ENCODE results near the gene ATG14.
"Not testable (repeated sequence)": the region's sequence is repeated elsewhere in the genome, so short reads cannot be mapped to it uniquely, and the experiment has no call there.

ATG14 gene

DNA sequence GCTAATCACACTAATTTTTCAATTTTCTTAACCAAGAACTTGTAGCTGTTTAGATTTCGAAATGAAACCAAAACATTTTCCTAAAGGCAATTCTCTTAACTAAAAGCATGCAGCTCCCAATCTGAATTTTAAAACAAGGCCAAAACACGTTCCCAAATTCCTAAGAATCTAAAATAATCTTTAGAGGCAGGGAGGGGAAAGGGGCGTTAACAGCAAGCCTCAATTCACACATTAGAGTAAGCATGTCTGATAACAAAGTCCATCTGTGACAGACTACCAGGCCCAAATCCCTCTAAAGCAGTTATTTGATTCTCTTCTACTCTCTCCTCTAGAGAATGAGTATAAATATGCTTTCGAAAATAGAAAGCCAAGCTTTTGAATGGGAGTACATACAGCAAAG is 754 bp downstream of the ATG14 start:
- TF ChIP-seq TAF1 (IDR thresholded peaks at IDR 0.05; ENCODE audit: borderline replicate concordance, low read depth, low read length), result no peak
- no peak for TF ChIP-seq POLR2A (IDR thresholded peaks at IDR 0.05; ENCODE audit: low read depth, low read length)
- no peak for TF ChIP-seq POLR2AphosphoS5 (IDR thresholded peaks at IDR 0.05; ENCODE audit: low read depth, low read length)
- no peak for DNase-seq (ENCODE audit: insufficient read length)
- FAIRE-seq, result peak; percentile 56

DNA sequence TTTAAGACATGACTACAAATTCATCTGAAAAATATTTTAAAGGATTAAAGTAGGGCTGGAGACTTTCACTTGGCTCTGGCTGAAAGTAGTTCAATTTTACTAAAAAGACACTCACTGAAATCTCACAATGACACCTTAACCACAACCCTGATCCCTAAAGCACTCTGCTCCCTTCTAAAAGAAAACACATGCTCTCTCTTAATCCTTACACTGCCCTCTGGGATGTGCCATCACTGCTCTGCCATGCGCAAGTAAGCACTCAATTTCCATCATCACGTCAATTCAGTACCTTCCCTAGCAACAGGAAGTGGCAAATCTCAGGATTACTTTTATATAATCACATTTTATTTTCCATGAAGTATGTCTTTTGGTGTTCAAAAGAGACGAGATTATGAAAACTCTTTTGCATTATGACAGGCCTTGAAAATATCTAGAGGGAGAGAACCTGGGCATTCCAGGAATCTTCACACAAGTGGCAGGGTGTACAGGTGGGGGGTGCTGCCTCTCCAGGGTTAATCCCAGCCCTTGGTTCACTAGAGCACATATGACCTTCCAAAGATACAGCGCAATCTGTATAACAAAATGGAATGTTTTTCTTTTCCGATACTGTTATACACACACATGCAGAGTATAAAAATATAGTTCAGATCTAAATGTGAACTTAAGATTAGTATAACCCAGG is 7.3 kb downstream of the ATG14 start:
- TF ChIP-seq TAF1 (IDR thresholded peaks at IDR 0.05; ENCODE audit: borderline replicate concordance, low read depth, low read length) (no peak), POLR2A (IDR thresholded peaks at IDR 0.05; ENCODE audit: low read depth, low read length) (no peak), POLR2AphosphoS5 (IDR thresholded peaks at IDR 0.05; ENCODE audit: low read depth, low read length) (no peak)
- DNase-seq (ENCODE audit: insufficient read length) (no peak), FAIRE-seq (no peak)

DNA sequence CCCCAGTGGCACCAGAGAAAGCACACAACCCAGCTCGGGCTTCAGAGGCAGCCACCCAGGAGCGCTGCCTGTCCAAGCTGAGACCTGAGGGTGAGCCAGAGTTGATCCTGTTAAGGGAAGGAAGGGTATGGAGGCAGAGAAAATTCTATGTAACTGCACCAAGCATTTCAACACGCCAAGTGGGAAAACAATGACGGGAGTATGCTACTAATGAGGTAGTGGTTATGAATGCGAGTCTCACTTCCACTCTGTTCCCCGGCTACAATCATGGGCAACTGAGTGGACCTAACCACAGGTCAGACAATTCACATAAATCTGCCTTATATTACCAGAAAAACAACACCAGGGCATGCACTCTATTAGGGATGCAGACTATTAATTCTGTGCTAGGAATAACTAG is 9.9 kb downstream of the ATG14 start:
- FAIRE-seq, result no peak
- no peak for DNase-seq (ENCODE audit: insufficient read length)

DNA sequence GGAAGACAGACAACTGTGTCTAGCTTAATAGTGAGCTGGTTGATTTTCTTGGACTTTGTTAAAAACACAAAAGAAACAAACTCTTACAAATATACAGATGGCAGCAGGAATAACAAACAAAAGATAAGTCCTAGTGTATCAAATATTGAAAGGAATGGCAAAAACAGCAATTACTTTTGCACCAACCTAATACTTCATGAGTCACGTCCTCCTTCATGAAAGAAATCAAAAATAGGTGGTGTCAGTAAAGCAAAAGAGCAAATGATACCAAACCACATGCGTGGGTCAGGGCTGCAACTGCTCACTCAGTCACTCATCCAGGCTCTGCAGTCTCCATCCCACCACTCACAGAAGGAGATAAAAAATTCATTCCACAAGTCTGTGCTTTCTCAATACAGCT is 11.8 kb downstream of the ATG14 start:
- no peak for TF ChIP-seq POLR2AphosphoS5 (IDR thresholded peaks at IDR 0.05; ENCODE audit: low read depth, low read length)
- TF ChIP-seq POLR2A (IDR thresholded peaks at IDR 0.05; ENCODE audit: low read depth, low read length), result no peak
- TF ChIP-seq TAF1 (IDR thresholded peaks at IDR 0.05; ENCODE audit: borderline replicate concordance, low read depth, low read length), result no peak
- no peak for FAIRE-seq
- no peak for DNase-seq (ENCODE audit: insufficient read length)

More for the DNA sequence above, 9.9 kb downstream of the ATG14 start:
- no peak for TF ChIP-seq POLR2A (IDR thresholded peaks at IDR 0.05; ENCODE audit: low read depth, low read length)
- no peak for TF ChIP-seq POLR2AphosphoS5 (IDR thresholded peaks at IDR 0.05; ENCODE audit: low read depth, low read length)
- no peak for TF ChIP-seq TAF1 (IDR thresholded peaks at IDR 0.05; ENCODE audit: borderline replicate concordance, low read depth, low read length)

DNA sequence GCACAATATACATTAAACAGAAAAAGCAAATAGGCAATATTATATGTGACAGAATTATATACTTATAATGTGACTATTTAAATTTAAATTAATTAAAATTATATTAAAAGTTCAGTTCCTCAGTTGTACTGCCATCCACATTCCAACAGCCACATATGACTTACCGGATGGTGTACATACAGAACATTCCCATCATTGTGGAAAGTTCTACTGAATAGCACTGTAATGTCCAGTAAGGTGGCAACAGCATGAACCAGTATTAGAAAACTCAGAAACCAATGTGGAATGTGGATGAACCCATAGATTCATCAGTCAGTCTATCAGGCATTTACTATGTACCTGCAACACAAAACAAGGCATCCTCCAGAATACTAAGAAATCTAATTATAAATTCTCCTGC is 12.4 kb downstream of the ATG14 start:
- DNase-seq (ENCODE audit: insufficient read length), result no peak
- no peak for TF ChIP-seq TAF1 (IDR thresholded peaks at IDR 0.05; ENCODE audit: borderline replicate concordance, low read depth, low read length)
- TF ChIP-seq POLR2A (IDR thresholded peaks at IDR 0.05; ENCODE audit: low read depth, low read length), result no peak
- no peak for FAIRE-seq

DNA sequence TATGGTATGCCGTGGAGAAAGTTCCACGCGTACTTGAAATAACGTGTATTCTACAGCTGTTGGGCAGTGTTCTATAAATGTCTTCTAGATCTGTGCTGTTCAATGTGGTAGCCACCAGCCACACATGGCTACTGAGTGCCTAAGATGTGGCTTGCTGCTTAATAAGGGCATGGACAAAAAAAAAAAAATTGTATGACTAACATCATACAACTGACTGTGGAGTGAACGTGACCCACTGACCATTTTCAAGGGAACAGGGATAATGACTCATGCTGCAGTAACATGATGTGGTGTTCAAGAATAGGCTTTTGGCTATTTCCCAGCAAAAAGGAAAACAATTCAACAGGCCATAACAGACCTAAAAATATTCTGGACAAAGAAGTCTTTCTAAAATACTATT is 13.0 kb downstream of the ATG14 start:
- FAIRE-seq (no peak), DNase-seq (ENCODE audit: insufficient read length) (no peak)
- no peak for TF ChIP-seq POLR2A (IDR thresholded peaks at IDR 0.05; ENCODE audit: low read depth, low read length)
- TF ChIP-seq POLR2AphosphoS5 (IDR thresholded peaks at IDR 0.05; ENCODE audit: low read depth, low read length), result no peak
- TF ChIP-seq TAF1 (IDR thresholded peaks at IDR 0.05; ENCODE audit: borderline replicate concordance, low read depth, low read length), result no peak

DNA sequence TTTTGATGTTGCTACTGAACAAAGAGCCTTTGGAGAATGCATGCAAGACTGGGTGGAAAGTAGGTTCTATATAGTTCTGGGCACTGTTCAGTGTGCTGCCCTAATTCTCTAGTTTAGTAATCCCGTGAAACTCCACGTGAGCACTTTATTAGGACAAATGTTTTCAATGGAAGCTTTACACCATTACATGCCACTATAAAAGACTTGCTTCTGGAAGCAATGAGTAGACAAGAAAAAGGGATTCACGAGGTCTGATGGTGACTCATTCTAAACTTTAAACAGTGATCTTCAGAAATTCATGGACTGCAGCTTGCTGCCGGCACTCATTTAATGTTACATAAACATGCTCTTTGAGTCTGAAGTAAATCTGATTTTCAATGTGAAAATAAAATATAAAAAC is 22.3 kb downstream of the ATG14 start:
- TF ChIP-seq POLR2A (IDR thresholded peaks at IDR 0.05; ENCODE audit: low read depth, low read length) (no peak), POLR2AphosphoS5 (IDR thresholded peaks at IDR 0.05; ENCODE audit: low read depth, low read length) (no peak), TAF1 (IDR thresholded peaks at IDR 0.05; ENCODE audit: borderline replicate concordance, low read depth, low read length) (no peak)
- FAIRE-seq, result no peak

DNA sequence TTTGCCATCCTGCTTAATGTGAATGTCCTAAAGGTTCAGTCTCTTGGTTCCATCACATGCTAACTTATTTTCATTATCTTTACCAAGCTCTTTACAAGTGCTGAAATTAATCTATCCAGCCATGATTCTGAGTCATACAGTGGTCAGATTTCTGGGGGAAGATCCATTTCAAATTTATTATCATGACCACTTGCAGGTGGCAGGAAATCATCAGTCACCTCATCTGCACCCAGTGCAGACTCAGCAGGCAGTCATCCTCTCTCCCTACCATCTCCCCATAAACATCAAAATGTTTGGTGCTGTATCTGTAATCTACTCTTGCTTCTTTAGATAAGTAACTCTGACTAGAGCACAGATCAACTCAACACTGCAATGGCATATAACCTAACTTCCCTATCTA is 23.5 kb downstream of the ATG14 start:
- no peak for FAIRE-seq
- no peak for TF ChIP-seq POLR2A (IDR thresholded peaks at IDR 0.05; ENCODE audit: low read depth, low read length)
- TF ChIP-seq TAF1 (IDR thresholded peaks at IDR 0.05; ENCODE audit: borderline replicate concordance, low read depth, low read length), result no peak
- no peak for TF ChIP-seq POLR2AphosphoS5 (IDR thresholded peaks at IDR 0.05; ENCODE audit: low read depth, low read length)
- no peak for DNase-seq (ENCODE audit: insufficient read length)

More for the DNA sequence above, 22.3 kb downstream of the ATG14 start:
- no peak for DNase-seq (ENCODE audit: insufficient read length)

DNA sequence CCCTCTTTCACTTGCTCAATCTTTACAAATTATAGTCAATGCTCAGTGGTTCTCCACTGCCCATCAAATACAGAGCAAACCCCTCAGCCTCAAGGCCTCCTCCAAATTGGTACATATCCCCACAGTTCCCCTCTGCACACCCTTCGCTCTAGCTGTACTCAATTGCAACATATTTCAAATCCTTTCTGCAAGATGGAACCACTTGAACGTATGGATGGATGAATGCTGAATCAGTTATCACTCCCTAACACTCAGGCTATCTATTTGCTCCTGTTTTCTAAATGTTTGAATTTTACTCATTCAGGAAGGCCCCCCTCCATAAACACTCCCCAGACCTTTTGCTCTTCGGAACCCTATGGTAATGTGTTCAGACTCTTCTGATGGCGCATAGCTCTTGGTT is 24.5 kb downstream of the ATG14 start:
- no peak for TF ChIP-seq POLR2A (IDR thresholded peaks at IDR 0.05; ENCODE audit: low read depth, low read length)
- TF ChIP-seq TAF1 (IDR thresholded peaks at IDR 0.05; ENCODE audit: borderline replicate concordance, low read depth, low read length), result no peak
- no peak for TF ChIP-seq POLR2AphosphoS5 (IDR thresholded peaks at IDR 0.05; ENCODE audit: low read depth, low read length)
- DNase-seq (ENCODE audit: insufficient read length), result no peak
- no peak for FAIRE-seq

DNA sequence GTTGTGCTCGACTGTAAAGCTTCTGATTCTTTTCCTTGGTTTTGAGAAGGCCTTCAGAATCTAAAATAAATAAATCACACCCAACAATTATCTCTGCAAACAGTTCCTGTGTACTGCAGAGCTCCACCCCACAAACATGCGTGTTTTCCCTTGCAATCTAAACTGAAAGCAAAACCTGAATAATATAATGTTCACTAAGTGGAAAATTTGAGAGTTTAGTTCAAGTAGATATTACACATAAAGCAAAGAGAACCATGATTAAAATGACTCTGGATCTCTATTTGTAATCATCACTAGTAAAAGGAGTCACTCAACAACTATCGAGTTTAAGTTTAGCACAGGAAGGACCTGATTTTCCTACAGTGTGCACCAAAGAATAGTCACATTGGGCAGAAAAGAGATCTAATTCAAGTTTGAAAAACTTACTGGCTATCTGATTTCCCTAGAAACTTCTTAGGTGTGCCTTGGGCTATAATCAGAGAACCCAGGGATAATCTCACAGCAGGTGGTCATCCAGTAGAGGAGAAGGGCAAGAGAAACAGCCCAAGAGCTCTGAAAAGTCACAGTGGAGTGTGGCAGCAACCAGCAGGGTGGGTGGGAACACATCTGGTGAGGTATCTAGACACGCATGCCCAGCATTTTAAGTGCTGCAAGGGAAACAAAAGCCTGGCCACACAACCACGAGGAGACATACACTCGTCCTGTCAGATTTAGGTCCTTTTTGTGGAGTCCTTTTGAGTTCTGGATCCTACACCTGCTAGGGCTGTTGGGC is 25.4 kb downstream of the ATG14 start:
- DNase-seq (ENCODE audit: insufficient read length) (no peak), FAIRE-seq (no peak)
- TF ChIP-seq POLR2A (IDR thresholded peaks at IDR 0.05; ENCODE audit: low read depth, low read length) (no peak), TAF1 (IDR thresholded peaks at IDR 0.05; ENCODE audit: borderline replicate concordance, low read depth, low read length) (no peak), POLR2AphosphoS5 (IDR thresholded peaks at IDR 0.05; ENCODE audit: low read depth, low read length) (no peak)

DNA sequence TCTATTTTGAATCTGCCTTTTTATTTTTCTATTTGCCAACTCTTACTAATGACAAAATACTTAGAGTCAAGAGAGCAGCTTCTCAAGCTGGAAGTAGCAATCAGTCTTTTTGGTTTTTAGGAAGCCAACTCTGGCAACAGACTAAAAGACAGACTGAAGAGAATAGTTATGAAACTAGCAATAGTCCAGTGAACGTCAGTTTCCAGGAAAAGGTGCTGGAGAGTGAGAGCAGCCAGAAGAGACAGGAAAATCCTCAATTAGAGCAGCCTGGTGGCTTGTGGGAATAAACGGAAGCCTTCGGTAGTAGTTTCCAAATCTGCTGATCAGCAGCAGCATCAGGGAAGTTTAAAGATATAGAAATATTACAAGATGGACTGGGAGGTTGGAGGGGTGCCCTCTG is 27.1 kb downstream of the ATG14 start:
- DNase-seq (ENCODE audit: insufficient read length) (no peak), FAIRE-seq (no peak)
- TF ChIP-seq TAF1 (IDR thresholded peaks at IDR 0.05; ENCODE audit: borderline replicate concordance, low read depth, low read length) (no peak), POLR2A (IDR thresholded peaks at IDR 0.05; ENCODE audit: low read depth, low read length) (no peak), POLR2AphosphoS5 (IDR thresholded peaks at IDR 0.05; ENCODE audit: low read depth, low read length) (no peak)

DNA sequence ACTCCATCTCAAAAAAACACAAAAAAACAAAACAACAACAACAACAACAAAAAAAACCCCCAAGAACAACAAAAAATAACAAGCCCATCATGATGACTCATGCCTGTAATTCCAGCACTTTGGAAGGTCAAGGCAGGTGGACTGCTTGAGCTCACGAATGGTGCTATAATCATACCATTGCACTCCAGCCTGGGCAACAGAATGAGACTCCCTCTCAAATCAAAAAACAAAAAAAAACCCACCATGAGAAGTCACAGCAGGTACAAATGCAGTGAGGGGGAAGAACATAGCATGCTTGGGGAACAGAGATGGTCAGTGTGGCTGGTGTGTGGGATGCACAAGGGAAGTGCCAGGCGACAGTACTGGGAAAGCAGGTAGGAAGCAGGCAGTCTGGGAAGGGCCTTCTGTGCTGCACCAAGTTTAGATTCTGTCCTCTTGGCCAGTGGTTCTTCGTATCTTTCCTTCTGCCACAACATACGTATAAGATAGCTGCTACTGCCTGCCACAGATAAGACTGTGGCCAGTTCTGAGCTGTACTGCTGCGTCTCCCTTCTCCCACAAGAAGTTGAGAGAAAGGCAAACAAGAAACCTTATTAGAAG is 28.0 kb downstream of the ATG14 start:
- DNase-seq (ENCODE audit: insufficient read length) (no peak), FAIRE-seq (no peak)
- no peak for TF ChIP-seq TAF1 (IDR thresholded peaks at IDR 0.05; ENCODE audit: borderline replicate concordance, low read depth, low read length)
- TF ChIP-seq POLR2AphosphoS5 (IDR thresholded peaks at IDR 0.05; ENCODE audit: low read depth, low read length), result no peak
- TF ChIP-seq POLR2A (IDR thresholded peaks at IDR 0.05; ENCODE audit: low read depth, low read length), result no peak

DNA sequence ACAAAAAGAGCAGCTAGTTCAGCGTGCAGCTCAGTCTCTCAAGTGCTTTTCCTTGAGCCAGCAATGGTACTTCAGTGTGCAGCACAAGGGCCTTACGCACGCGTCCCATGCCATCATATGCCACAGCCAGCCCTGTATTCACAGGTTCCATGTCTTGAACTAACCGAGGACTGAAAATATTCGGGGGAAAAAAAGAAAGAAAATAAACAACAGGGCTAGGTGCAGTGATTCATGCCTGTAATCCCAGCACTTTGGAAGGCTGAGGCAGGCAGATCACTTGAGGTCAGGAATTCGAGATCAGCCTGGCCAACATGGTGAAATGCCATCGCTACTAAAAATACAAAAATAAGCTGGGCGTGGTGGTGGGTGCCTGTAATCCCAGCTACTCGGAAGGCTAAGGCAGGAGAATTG is 28.6 kb downstream of the ATG14 start:
- not testable (repeated sequence) for DNase-seq (ENCODE audit: insufficient read length); FAIRE-seq

All from GM12892 (cell line).